MM.1S (cell line): ENCODE measurements around the gene ATF1.
"Not testable (repeated sequence)": the region's sequence is repeated elsewhere in the genome, so short reads cannot be mapped to it uniquely, and the experiment has no call there.

Experiments used
- DNase-seq: peaks from one replicate; pipeline ENCODE4 v3.0.0-alpha.2; 2015
- H2AFZ ChIP-seq: fragments of 300-600 bp; sonication (generic); 2 replicates; pipeline ENCODE4 v1.6.0; 2016; ENCODE audit warnings: antibody characterized with exemption, low read length
- H3F3A ChIP-seq: fragments of 300-600 bp; sonication (generic); 2 replicates; pipeline ENCODE4 v1.6.1; 2016; ENCODE audit warnings: mild to moderate bottlenecking, antibody characterized with exemption, low read length, moderate library complexity, mixed read lengths; ENCODE audit not compliant: insufficient read depth
- H3K27ac ChIP-seq: fragments of 300-600 bp; sonication (generic); 2 replicates; pipeline ENCODE4 v1.5.1; 2016; ENCODE audit warnings: mild to moderate bottlenecking, low read length
- H3K27me3 ChIP-seq: fragments of 300-600 bp; sonication (generic); replicated peaks from 2 replicates; pipeline ENCODE4 v1.6.0; 2016; ENCODE audit warnings: low read length; ENCODE audit not compliant: insufficient read depth
- H3K36me3 ChIP-seq: fragments of 300-600 bp; sonication (generic); replicated peaks from 2 replicates; pipeline ENCODE4 v1.6.1; 2016; ENCODE audit warnings: mild to moderate bottlenecking, low read length, mixed read lengths; ENCODE audit not compliant: insufficient read depth
- H3K4me1 ChIP-seq: fragments of 300-600 bp; sonication (generic); 2 replicates; pipeline ENCODE4 v1.6.1; 2016; ENCODE audit warnings: low read length, mixed read lengths
- H3K4me2 ChIP-seq: fragments of 300-600 bp; sonication (generic); 2 replicates; pipeline ENCODE4 v1.6.0; 2016; ENCODE audit warnings: low read depth, low read length
- H3K4me3 ChIP-seq: fragments of 300-600 bp; sonication (generic); 2 replicates; pipeline ENCODE4 v1.5.1; 2016; ENCODE audit warnings: low read length, mixed read lengths
- H3K79me2 ChIP-seq: fragments of 300-600 bp; sonication (generic); 2 replicates; pipeline ENCODE4 v1.6.1; 2016; ENCODE audit warnings: mixed run types, low read length, mixed read lengths
- H3K9ac ChIP-seq: fragments of 300-600 bp; sonication (generic); 2 replicates; pipeline ENCODE4 v1.6.1; 2016; ENCODE audit warnings: low read length, mixed read lengths
- H3K9me2 ChIP-seq: fragments of 300-600 bp; sonication (generic); replicated peaks from 2 replicates; pipeline ENCODE4 v1.6.1; 2016; ENCODE audit warnings: mild to moderate bottlenecking, low read length, mixed read lengths; ENCODE audit not compliant: insufficient read depth
- H3K9me3 ChIP-seq: fragments of 300-600 bp; sonication (generic); replicated peaks from 2 replicates; pipeline ENCODE4 v1.6.1; 2016; ENCODE audit warnings: mild to moderate bottlenecking, low read length, mixed read lengths; ENCODE audit not compliant: insufficient read depth
- H4K20me1 ChIP-seq: fragments of 300-600 bp; sonication (generic); 2 replicates; pipeline ENCODE4 v1.6.1; 2016; ENCODE audit warnings: mild to moderate bottlenecking, low read length, moderate library complexity, mixed read lengths; ENCODE audit not compliant: insufficient read depth
- EZH2 ChIP-seq: fragments of 300-600 bp; sonication (generic); optimal IDR thresholded peaks from 2 replicates; pipeline ENCODE3; 2017; ENCODE audit warnings: low read depth, mild to moderate bottlenecking, antibody characterized with exemption, low read length, mixed read lengths
- EZH2phosphoT487 ChIP-seq: fragments of 300-600 bp; sonication (generic); IDR thresholded peaks from 2 replicates; pipeline ENCODE4 v1.6.1; 2018; ENCODE audit warnings: antibody characterized with exemption, low read length
- TF ChIP-seq, protein P1 (sequence below): fragments of 300-600 bp; sonication (generic); IDR thresholded peaks from 2 replicates; pipeline ENCODE4 v1.5.1; 2016; ENCODE audit warnings: antibody characterized with exemption, low read length, mixed read lengths

Gene ATF1

DNA sequence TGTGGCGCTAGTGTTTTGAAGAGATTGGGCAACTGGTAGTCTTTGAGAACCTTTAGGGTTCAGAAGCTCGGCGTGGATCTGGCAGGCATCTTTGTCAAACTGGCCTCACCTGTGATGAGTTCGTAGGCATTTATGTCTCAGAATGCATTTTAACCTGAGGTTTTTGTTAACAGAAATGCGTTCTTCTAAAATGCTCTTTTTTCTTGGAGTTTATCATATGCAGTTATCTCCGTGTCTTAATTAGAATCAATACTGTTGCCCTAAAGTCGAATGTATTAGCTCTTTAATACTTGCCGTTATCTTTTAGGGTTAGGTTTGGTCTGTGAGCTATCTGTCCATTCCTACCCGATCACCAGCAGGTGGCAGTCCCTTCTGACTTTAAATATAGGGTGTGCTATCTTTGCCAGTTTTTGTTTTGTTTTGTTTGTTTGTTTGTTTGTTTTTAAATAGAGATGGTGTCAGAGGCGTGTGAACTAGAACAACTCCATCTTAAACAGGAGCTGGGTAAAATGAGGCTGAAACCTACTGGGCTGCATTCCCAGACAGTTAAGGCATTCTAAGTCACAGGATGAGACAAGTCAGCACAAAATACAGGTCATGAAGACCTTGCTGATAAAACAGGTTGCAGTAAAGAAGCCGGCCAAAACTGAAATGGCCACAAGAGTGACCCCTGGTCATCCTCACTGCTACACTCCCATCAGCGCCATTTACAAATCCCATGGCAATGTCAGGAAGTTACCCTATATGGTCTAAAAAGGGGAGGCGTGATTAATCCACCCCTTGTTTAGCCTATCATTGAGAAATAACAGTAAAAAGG lies 1.4 kb downstream of the ATF1 start:
- Histone ChIP-seq H3F3A (peaks cover 18% of the 10 kb centered on the region), H3K4me3 (peak overlapping the region; percentile 84), H3K9ac (peak overlapping the region; percentile 98; the same call in 1 of the 2 replicates), H3K79me2 (peaks cover 64% of the 10 kb centered on the region), H3K4me2 (peak overlapping the region; percentile 55), H2AFZ (peak overlapping the region; percentile 91), H3K4me1 (peaks cover 16% of the 10 kb centered on the region; the same call in 1 of the 2 replicates), H3K9me3 (no peaks in the 10 kb centered on the region), H3K27me3 (no peaks in the 10 kb centered on the region), H3K27ac (peak overlapping the region; percentile 91; the same call in 1 of the 2 replicates), H4K20me1 (no peaks in the 10 kb centered on the region), H3K9me2 (no peaks in the 10 kb centered on the region), H3K36me3 (no peaks in the 10 kb centered on the region)
- TF ChIP-seq EZH2, result no peak
- TF ChIP-seq, protein P1, sequence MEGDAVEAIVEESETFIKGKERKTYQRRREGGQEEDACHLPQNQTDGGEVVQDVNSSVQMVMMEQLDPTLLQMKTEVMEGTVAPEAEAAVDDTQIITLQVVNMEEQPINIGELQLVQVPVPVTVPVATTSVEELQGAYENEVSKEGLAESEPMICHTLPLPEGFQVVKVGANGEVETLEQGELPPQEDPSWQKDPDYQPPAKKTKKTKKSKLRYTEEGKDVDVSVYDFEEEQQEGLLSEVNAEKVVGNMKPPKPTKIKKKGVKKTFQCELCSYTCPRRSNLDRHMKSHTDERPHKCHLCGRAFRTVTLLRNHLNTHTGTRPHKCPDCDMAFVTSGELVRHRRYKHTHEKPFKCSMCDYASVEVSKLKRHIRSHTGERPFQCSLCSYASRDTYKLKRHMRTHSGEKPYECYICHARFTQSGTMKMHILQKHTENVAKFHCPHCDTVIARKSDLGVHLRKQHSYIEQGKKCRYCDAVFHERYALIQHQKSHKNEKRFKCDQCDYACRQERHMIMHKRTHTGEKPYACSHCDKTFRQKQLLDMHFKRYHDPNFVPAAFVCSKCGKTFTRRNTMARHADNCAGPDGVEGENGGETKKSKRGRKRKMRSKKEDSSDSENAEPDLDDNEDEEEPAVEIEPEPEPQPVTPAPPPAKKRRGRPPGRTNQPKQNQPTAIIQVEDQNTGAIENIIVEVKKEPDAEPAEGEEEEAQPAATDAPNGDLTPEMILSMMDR, result peak; percentile 78
- peak; percentile 72 for DNase-seq

DNA sequence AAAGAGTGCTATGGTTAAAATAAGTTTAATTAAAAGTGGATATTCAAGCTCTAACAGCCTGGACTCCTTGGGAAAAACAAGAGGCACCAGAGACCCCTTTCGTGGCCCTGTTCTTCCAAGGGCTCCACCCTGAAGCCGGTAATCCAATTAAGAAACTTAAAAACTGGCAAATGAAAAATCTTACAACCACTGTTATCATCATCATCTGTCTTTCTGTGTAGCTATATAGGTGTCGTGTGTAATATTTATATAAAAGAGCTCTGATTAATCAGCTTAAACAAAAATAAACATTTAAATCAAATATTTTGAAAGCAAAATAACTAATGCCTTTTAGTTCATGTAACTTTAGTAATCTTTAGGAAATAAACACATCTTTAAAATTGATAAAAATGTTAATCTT lies 4.5 kb downstream of the ATF1 start:
- no peak for DNase-seq
- Histone ChIP-seq H3K27me3 (no peaks in the 10 kb centered on the region), H3K4me3 (no peak overlapping the region), H3K4me1 (peaks cover 16% of the 10 kb centered on the region; the same call in 1 of the 2 replicates), H3K9me3 (no peaks in the 10 kb centered on the region), H4K20me1 (no peaks in the 10 kb centered on the region), H3K36me3 (no peaks in the 10 kb centered on the region; the same call in 1 of the 2 replicates), H3K79me2 (peaks cover 90% of the 10 kb centered on the region), H3K27ac (no peak overlapping the region), H3K9ac (no peak overlapping the region), H3K9me2 (no peaks in the 10 kb centered on the region), H3F3A (peaks cover 13% of the 10 kb centered on the region), H2AFZ (no peak overlapping the region), H3K4me2 (no peak overlapping the region)
- no peak for TF ChIP-seq EZH2phosphoT487
- TF ChIP-seq, protein P1, result no peak
- no peak for TF ChIP-seq EZH2

DNA sequence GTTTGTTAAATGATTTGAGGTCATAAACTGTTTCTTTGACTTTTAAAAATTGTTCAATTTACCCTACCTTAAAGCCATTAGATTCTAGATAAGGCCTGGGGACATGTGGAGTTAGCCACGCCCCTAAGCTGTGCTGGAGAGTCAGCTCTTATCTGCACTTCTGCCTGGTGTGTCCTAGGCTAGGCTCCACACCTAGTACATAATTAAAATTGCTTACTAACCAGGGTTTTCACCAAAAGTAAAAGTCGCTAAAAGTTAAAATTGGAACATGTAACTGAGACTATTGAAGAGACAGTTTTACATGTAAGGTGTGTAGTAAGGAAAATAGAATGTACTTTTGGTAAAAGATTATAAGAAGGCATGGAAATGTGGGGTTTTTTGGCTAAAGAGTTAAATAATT lies 4.9 kb downstream of the ATF1 start:
- not testable (repeated sequence) for H3K9me2 ChIP-seq, H3K9me3 ChIP-seq, H3K9ac ChIP-seq, H3K4me2 ChIP-seq, H2AFZ ChIP-seq, H3K27ac ChIP-seq, H3K4me3 ChIP-seq, H3K36me3 ChIP-seq, H4K20me1 ChIP-seq, H3K27me3 ChIP-seq
- peak; percentile 55 for DNase-seq
- peaks cover 13% of the 10 kb centered on the region for H3F3A ChIP-seq
- H3K79me2 ChIP-seq, result peaks cover 91% of the 10 kb centered on the region
- peaks cover 16% of the 10 kb centered on the region; the same call in 1 of the 2 replicates for H3K4me1 ChIP-seq

DNA sequence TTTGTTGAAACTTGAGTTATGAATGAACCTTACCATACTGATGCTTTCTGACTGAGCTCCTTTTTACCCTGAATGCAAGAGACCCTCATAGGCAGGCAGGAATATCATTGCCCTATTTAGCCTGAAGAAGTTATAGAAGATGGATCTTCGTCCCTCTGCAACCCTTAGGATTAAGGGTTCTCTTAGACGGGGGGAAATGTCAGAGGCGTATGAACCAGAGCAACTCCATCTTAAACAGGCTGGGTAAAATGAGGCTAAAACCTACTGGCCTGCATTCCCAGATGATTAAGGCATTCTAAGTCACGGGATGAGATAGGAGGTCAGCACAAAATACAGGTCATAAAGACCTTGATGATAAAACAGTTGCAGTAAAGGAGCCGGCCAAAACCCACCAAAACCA lies 7.5 kb downstream of the ATF1 start:
- Histone ChIP-seq H3K79me2 (peaks cover 91% of the 10 kb centered on the region), H3K9ac (no peak overlapping the region), H3K36me3 (no peaks in the 10 kb centered on the region; the same call in 1 of the 2 replicates), H3K27ac (no peak overlapping the region), H3K4me1 (0 out of 2 replicates have a peak, but pooled peaks cover 11% of the 10 kb centered on the region), H3K4me2 (no peak overlapping the region), H3F3A (0 out of 2 replicates have a peak, but pooled peaks cover 4% of the 10 kb centered on the region), H3K9me3 (no peaks in the 10 kb centered on the region), H3K27me3 (no peaks in the 10 kb centered on the region), H4K20me1 (no peaks in the 10 kb centered on the region), H3K4me3 (no peak overlapping the region), H2AFZ (no peak overlapping the region), H3K9me2 (no peaks in the 10 kb centered on the region)
- TF ChIP-seq, protein P1, result no peak
- no peak for TF ChIP-seq EZH2
- TF ChIP-seq EZH2phosphoT487, result no peak
- DNase-seq, result no peak
